GM18508 (cell line): ENCODE results near the gene NKAIN2.
A peak's percentile ranks its signal among the peaks of the same experiment; 100 is the strongest.

Source experiments
- ATAC-seq: cut with Tn5 transposase; IDR thresholded peaks from one replicate; pipeline ENCODE4 v1.9.1; 2021; ENCODE audit warnings: moderate number of reproducible peaks; ENCODE audit not compliant: insufficient read depth, unreplicated experiment

NKAIN2 gene

DNA sequence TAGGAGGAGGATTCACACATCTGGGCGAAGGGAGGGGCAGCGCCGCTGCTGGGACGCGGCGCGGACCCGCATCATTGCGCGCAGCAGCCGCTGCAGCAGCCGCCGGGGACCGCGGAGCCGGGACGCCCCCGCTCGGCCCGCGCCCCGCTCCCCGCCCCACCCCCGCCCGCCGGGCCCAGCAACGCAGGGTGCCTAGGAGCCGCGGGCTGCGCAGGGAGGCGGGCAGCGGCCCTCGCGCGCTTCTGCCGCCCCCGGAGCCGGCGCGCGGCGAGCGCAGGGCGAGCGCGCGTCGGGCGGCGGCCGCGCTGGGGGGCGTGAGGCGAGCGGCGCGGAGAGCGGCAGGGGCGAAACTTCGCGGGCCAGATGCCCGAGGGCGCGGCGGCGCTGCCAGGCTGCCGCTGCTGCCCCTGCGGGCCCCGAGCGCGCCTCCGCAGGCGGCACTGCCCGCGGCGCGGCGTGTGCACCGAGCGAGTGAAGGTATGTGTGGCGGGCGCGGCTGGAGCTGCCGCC, at the start of gene NKAIN2:
TSS of gene NKAIN2 (plus strand) at position 362 of the 510 bp plus-strand sequence.
- no peak for ATAC-seq

GRCh38 chr6:123759472-123759871, 44.2 kb upstream of the NKAIN2 start:
- no peak for ATAC-seq

DNA sequence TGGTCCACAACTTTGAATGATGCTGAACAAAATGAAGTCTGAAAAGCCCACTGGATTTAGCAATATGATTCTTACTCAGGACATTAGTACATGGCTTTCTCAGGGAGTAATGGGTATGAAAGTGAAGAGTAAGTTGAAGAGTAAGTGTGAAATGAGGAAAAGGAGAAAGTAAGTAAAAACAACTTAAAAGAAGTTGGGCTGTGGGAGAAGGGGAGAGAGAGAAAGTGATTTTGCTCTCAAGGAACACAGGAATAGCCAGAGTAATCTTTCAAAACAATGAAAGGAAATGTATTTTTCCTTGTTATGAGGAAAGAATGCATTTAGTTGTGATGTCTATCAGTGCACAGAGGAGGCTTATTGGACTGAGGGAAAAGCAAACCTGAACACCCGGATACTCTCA, 39.8 kb upstream of the NKAIN2 start:
- no peak for ATAC-seq

DNA sequence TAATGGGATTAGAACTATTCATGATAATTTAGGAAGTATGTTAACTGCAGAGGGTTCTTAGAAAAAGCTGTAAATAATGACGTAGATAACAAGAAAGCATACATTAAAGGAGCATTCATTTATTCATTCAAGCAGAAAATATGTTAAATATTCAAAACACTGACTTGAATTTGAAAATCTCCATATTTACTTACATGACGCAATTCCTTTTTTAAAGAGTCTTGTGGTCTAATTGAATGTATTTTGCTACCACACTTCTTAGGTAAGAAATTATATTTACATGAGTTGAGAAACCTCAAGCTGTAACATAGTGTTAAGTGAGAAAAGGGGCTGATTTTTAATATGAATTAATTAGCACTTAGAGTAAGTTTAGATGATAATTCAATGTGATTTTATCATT, 38.9 kb upstream of the NKAIN2 start:
- no peak for ATAC-seq

GRCh38 chr6:123768921-123769320, 34.7 kb upstream of the NKAIN2 start:
- no peak for ATAC-seq

GRCh38 chr6:123769431-123769830, 34.2 kb upstream of the NKAIN2 start:
- ATAC-seq, result no peak

- peak; percentile 71 for ATAC-seq
Observed at GRCh38 chr6:123770247-123770949, 33.3 kb upstream of the NKAIN2 start.

GRCh38 chr6:123771126-123771525, 32.5 kb upstream of the NKAIN2 start:
- ATAC-seq, result no peak

DNA sequence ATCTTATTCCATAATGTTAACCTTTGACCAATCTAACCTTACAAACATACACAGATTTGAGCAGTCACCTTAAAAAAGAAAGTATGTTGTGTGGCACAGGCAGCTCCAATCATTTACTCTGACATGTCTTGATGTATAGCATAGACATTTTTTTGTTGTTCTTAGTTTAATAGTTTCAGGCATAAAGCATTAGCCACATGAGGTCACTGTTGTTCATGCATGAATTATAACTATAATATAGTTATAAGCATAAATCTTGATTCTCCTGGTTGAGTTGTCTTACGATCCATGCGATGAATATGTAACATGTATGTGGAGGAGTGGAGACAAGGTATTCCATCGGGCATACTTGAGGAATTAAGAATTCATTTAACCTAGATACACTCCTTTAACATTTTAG, 26.1 kb upstream of the NKAIN2 start:
- no peak for ATAC-seq

GRCh38 chr6:123780021-123780420, 23.6 kb upstream of the NKAIN2 start:
- ATAC-seq, result no peak

- ATAC-seq, result no peak
Observed at GRCh38 chr6:123784330-123784729, 19.3 kb upstream of the NKAIN2 start.

DNA sequence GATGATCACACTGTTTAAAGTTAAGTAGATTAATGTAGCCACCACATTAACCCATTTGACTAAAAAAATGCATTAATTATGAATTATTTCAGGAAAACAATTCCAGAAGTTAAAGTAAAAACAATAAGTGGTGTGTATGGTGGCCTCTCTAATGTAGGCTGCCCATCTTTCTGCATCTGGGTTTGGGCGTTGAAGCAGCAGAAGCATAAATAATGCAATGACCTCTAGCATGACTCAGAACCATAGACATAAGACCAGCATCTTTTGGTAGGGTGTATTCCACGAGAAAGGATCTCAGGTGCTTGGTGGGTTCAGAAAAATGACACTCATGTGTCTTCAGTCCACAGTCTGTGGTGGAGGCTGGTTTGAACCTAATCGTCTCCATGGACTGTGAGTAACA, 18.6 kb upstream of the NKAIN2 start:
- ATAC-seq, result no peak

- peak; percentile 78 for ATAC-seq
Observed at GRCh38 chr6:123788319-123788718, 15.3 kb upstream of the NKAIN2 start.

DNA sequence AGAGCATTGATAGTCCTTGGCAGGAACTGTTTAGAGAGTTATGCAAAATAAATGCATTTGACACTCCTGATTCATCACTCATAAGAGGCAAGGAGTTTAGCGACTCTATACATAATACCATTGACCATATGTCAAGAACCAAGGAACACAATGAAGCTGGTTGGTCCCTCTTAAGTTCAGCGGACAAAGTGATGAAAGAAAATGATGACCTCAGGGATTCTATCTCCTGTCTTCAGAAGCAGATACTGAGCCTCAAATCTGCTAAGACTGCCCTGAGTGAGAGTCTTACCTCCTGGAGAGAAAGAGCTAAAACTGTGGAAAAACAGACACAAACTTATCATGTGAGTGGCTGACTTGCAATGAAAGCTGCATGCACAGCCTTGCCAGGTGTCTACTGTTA, 9.5 kb upstream of the NKAIN2 start:
- no peak for ATAC-seq

DNA sequence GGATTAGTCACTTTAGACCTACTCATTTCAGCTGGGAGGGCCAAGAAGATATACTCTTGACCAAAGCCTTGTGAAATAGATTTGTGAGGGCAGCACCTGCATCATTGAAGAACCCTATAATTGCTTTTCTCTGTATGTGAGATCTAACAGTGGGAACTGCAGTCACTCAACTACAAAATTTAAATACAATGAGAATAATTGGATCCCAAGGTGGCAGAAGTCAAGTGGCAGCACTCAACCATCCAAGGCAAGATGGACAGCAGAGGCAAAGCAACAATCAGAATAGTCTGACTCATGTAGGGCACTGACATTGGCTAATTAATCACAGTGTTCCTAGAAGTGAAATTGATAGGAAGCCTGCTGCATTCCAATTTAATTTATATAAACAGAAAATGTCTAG, 8.9 kb upstream of the NKAIN2 start:
- no peak for ATAC-seq

DNA sequence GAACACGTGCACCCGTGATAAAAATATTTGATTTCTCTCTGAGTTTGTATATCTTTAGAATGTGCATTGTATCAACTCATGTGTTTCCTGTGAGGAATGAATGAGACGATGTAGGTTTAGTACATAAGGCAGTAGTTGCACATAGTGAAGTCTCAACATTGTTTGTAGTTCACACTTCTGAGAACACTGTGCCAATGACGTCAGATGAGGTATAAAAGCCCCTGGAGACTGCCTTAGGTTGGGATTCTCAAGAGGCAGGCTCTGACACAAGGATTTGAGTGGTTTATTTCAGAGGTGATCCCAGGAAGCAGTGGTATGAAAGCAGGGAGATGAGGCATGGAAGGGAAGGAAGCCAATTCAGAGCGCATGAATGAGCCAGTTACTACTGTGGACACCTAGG, 2.6 kb upstream of the NKAIN2 start:
- ATAC-seq, result no peak

- peak; percentile 5 for ATAC-seq
Observed at GRCh38 chr6:123802351-123802696, 1.3 kb upstream of the NKAIN2 start.

DNA sequence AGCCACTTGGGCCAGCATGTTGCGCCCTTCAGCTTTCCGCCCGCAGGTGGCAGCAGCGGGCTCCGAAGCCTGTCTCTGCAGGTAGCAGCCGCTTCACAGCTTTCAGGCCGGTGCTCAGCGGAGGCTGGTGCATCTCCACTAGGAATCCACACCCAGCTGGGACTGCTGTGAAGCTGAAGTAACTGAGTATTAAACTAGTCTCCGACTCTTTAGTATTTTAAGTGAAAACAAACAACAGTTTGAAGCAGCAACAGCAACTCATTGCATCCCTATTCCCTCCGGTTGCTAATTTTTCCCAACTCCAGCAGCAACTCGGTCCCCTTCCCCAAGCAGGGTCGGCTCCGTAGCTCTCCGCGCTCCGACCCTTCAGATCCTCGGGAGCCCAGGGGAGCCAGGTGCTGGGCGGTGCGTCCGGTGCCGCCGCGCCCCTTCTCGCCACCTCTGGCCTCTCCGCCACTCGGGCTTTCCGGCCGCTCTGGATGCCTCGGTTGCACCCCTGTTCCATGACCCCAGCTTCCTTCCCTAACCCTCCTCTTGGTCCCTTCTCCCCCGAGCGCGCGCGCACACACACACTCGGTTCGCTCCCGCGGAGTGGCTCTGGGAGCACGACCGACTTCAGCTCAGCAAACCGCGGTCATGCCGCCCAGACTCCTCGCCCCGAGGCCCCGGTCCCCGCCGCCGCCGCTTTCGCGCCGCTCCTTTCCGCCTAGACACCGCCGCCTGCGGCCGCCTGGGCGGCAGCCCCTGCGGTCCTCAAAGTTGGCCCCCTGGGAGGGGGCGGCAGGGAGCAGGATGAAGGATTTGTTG, 765 bp upstream of the NKAIN2 start:
- peak; percentile 92 for ATAC-seq

GRCh38 chr6:123804014-123804786, 535 bp downstream of the NKAIN2 start:
- no peak for ATAC-seq

DNA sequence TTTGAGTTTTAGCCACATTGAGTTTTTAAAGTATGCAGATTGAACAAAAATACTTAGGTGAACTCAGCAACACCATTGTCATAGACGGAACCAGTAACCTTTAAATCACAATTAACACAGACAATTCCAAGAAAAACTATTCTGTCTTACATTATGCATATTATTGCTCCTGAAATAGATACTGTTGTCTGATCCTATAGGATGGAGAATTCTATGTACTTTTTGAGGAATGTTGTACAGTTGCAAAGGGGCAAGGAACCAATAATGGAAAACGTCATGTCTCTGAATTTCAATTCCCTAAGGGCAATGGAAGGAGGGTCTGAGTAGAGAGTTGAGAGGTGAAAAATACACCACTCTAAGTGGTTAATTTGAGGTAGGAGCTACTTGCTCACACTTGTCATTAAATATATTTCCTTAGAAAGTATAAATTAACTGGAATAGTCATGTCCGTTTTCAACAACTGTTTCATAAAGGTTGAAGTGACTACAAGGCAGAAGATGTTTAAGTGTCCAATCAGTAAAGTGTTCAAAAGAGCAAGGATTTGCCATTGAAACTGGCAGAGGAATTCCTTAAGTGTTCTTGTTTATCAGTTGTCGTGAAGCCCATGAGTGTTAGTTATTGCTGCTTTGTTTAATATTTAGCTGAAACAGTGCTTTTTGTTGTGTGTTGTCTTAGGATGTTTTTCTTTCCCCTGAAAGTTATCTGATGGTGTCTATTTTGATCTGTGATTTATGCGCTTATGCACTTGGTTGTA, 1.3 kb downstream of the NKAIN2 start:
- no peak for ATAC-seq
